GM23338 (cell line): ENCODE results near the gene PSMG1. TPM values are rescaled to one million over a fixed set of nuclear protein-coding genes. Genes with fewer than 3 reads are reported as not detected.

Source experiments
- ATAC-seq: fragments of 200-7000 bp; cut with Tn5 transposase; 3 replicates; pipeline ENCODE4 v1.9.1; 2020
- DNase-seq: peaks from one replicate; pipeline ENCODE4 v3.0.0-alpha.2; 2015; ENCODE audit warnings: low spot score
- H2AFZ ChIP-seq: fragments of 200-600 bp; sonication (generic); 2 replicates; pipeline ENCODE4 v1.8.0; 2016; ENCODE audit warnings: antibody characterized with exemption, mild to moderate bottlenecking, moderate library complexity
- H3F3A ChIP-seq: fragments of 200-600 bp; sonication (generic); replicated peaks from 2 replicates; pipeline ENCODE4 v1.8.0; 2017; ENCODE audit warnings: antibody characterized with exemption, mixed run types, low read depth
- H3K27ac ChIP-seq: fragments of 200-600 bp; sonication (generic); 2 replicates; pipeline ENCODE4 v1.6.1; 2016; ENCODE audit warnings: low read depth
- H3K27me3 ChIP-seq: fragments of 200-600 bp; sonication (generic); 2 replicates; pipeline ENCODE4 v1.8.0; 2016; ENCODE audit warnings: mild to moderate bottlenecking, mixed run types, moderate library complexity; ENCODE audit not compliant: insufficient read depth
- H3K36me3 ChIP-seq: fragments of 200-600 bp; sonication (generic); 2 replicates; pipeline ENCODE4 v1.8.0; 2016; ENCODE audit warnings: mild to moderate bottlenecking; ENCODE audit not compliant: insufficient read depth
- H3K4me1 ChIP-seq: fragments of 200-600 bp; sonication (generic); 2 replicates; pipeline ENCODE4 v1.8.0; 2016; ENCODE audit warnings: mild to moderate bottlenecking, moderate library complexity; ENCODE audit not compliant: insufficient read depth
- H3K4me2 ChIP-seq: fragments of 200-600 bp; sonication (generic); 2 replicates; pipeline ENCODE4 v1.7.1; 2017; ENCODE audit warnings: mixed run types
- H3K4me3 ChIP-seq: fragments of 200-600 bp; sonication (generic); 2 replicates; pipeline ENCODE4 v1.6.1; 2016; ENCODE audit warnings: mixed run types
- H3K79me2 ChIP-seq: fragments of 200-600 bp; sonication (generic); replicated peaks from 2 replicates; pipeline ENCODE4 v1.8.0; 2017; ENCODE audit warnings: mild to moderate bottlenecking; ENCODE audit not compliant: insufficient read depth
- H3K9me2 ChIP-seq: fragments of 200-600 bp; sonication (generic); 2 replicates; pipeline ENCODE4 v1.8.0; 2017; ENCODE audit not compliant: insufficient read depth
- H4K20me1 ChIP-seq: fragments of 200-600 bp; sonication (generic); replicated peaks from 2 replicates; pipeline ENCODE4 v1.8.0; 2017; ENCODE audit warnings: mild to moderate bottlenecking; ENCODE audit not compliant: insufficient read depth
- H3K27ac Mint-ChIP-seq: 2 replicates; pipeline ENCODE4 v1.8.0; 2020; ENCODE audit warnings: inconsistent platforms, mild to moderate bottlenecking, moderate library complexity, mixed read lengths
- H3K27me3 Mint-ChIP-seq: 3 replicates; pipeline ENCODE4 v1.8.0; 2022; ENCODE audit warnings: low read depth, mild to moderate bottlenecking, moderate library complexity, mixed read lengths, inconsistent platforms; ENCODE audit not compliant: insufficient read depth, poor library complexity
- H3K36me3 Mint-ChIP-seq: 3 replicates; pipeline ENCODE4 v1.8.0; 2021; ENCODE audit warnings: low read depth, mild to moderate bottlenecking, inconsistent platforms, moderate library complexity, mixed read lengths
- H3K4me1 Mint-ChIP-seq: 3 replicates; pipeline ENCODE4 v1.8.0; 2020; ENCODE audit warnings: mild to moderate bottlenecking, inconsistent platforms, mixed read lengths
- H3K4me3 Mint-ChIP-seq: 3 replicates; pipeline ENCODE4 v1.8.0; 2021; ENCODE audit warnings: moderate library complexity, mild to moderate bottlenecking, inconsistent platforms, mixed read lengths
- H3K9me3 Mint-ChIP-seq: 3 replicates; pipeline ENCODE4 v1.8.0; 2020; ENCODE audit warnings: moderate library complexity, mild to moderate bottlenecking, inconsistent platforms, mixed read lengths
- CREB1 ChIP-seq: fragments of 250-450 bp; sonication (Bioruptor Pico); IDR thresholded peaks from 2 replicates; pipeline ENCODE4 v1.5.0; 2020; ENCODE audit warnings: low read depth, mild to moderate bottlenecking, moderate library complexity
- EZH2 ChIP-seq: fragments of 200-600 bp; sonication (generic); IDR thresholded peaks from one replicate; pipeline ENCODE4 v1.8.0; 2017; ENCODE audit warnings: antibody characterized with exemption, mild to moderate bottlenecking, low read depth; ENCODE audit not compliant: unreplicated experiment
- EZH2phosphoT487 ChIP-seq: fragments of 200-600 bp; sonication (generic); IDR thresholded peaks from one replicate; pipeline ENCODE4 v1.8.1; 2018; ENCODE audit warnings: antibody characterized with exemption; ENCODE audit not compliant: unreplicated experiment
- JUNB ChIP-seq: IDR thresholded peaks from one replicate; pipeline ENCODE4 v1.6.1; 2016; ENCODE audit warnings: antibody characterized with exemption; ENCODE audit not compliant: unreplicated experiment
- NANOG ChIP-seq: IDR thresholded peaks from 2 replicates; pipeline ENCODE4 v1.6.1; 2016; ENCODE audit warnings: antibody characterized with exemption, borderline replicate concordance
- POLR2AphosphoS5 ChIP-seq: IDR thresholded peaks from 2 replicates; pipeline ENCODE4 v1.6.1; 2016; ENCODE audit warnings: antibody characterized with exemption, low read depth
- REST ChIP-seq: IDR thresholded peaks from one replicate; pipeline ENCODE4 v1.6.1; 2018; ENCODE audit warnings: antibody characterized with exemption; ENCODE audit not compliant: unreplicated experiment
- STAT1 ChIP-seq: IDR thresholded peaks from one replicate; pipeline ENCODE4 v1.6.1; 2016; ENCODE audit warnings: antibody characterized with exemption; ENCODE audit not compliant: unreplicated experiment
- ZNF114 ChIP-seq: fragments of 250-450 bp; sonication (Bioruptor Pico); IDR thresholded peaks from 2 replicates; pipeline ENCODE4 v1.5.0; 2020; ENCODE audit warnings: mild to moderate bottlenecking, moderate library complexity
- ZNF331 ChIP-seq: fragments of 250-450 bp; sonication (Bioruptor Pico); IDR thresholded peaks from 2 replicates; pipeline ENCODE4 v1.5.0; 2020; ENCODE audit warnings: low read depth, mild to moderate bottlenecking, moderate library complexity
- ZNF462 ChIP-seq: fragments of 250-450 bp; sonication (Bioruptor Pico); IDR thresholded peaks from 2 replicates; pipeline ENCODE4 v1.5.0; 2020; ENCODE audit warnings: mild to moderate bottlenecking, moderate library complexity
- polyA plus RNA-seq: library from polyadenylated mRNA; unstranded; fragments of >200 nt; fragmentation: Nextera tagmentation; extraction: Ambion mirVana; gene quantifications from 2 replicates; pipeline ENCODE4 v1.2.1, GENCODE V29; 2016
- total RNA-seq: library from RNA; depleted of rRNA; stranded (reverse); fragments of >200 nt; shearing (Covaris generic); gene quantifications from 2 replicates; pipeline ENCODE4 v1.2.3, GENCODE V29; 2014
- TF ChIP-seq, protein P1 (sequence below), 2 experiments: fragments of 200-600 bp in 1 of 2; sonication (generic) in 1 of 2; conservative IDR thresholded peaks; 2 replicates each; pipeline versions ENCODE4 v1.5.1 to v1.6.1; 2016 to 2017; ENCODE audit warnings: antibody characterized with exemption in 2 of 2, low read depth in 2 of 2, mild to moderate bottlenecking in 2 of 2, moderate library complexity in 1 of 2
- TF ChIP-seq, protein P2 (sequence below): IDR thresholded peaks from 2 replicates; pipeline ENCODE4 v1.6.1; 2016; ENCODE audit warnings: antibody characterized with exemption

The PSMG1 gene
- total and polyA plus RNA-seq, 2 experiments from 2014 or later, result 78.4 to 158 TPM

DNA sequence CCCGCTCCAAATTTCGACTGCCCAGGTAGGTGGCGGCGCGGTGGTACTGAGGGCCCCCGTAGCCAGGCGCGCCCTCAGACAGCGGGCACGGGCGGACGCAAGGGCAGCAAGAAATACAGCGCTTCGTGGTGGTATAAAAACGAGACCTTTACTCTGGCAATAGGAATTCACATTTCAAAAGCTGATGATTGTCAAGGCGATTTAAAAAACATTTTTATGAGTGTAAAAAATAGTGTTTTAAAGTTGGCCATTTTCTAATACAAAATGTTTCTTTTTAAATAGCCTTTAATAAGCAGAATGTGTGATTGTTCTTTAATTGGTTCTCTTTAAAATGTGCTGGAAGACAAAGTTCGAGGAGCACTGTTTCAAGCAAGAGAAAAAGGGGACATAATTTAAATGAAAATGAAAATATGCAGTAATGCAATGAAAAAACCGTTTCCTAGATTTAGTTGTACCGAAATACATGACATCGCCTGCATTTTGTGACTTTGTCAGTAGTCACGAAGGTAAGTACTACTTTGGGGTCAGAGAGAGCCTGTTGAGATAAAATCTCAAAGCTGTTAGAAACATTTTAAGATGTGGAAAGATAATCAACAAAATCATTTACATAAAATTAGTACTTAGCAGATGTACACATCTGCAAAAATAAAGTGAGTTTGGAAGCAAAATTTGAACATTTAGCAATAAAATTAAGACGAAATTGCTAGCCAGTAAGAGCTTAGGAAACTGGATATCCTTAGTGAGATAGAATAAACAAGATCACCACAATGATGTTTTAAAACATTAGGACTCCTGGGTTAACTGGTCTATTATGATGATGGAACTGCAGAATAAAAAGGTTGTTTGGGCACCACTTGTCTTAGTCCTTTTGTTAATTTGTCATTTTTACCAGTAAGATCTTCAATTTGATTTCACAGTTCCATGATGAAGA lies 1.1 kb upstream of the PSMG1 start:
- Histone ChIP-seq H2AFZ (no peak overlapping the region), H3F3A (no peaks in the 10 kb centered on the region; the same call in 1 of the 2 replicates), H3K4me1 (peaks cover 17% of the 10 kb centered on the region; the same call in 1 of the 2 replicates), H3K79me2 (peaks cover 29% of the 10 kb centered on the region), H3K36me3 (no peaks in the 10 kb centered on the region), H3K27ac (peak overlapping the region; percentile 83; the same call in 1 of the 2 replicates), H3K27me3 (no peaks in the 10 kb centered on the region), H3K4me3 (peak overlapping the region; percentile 71), H4K20me1 (peaks cover 8% of the 10 kb centered on the region), H3K9me2 (no peaks in the 10 kb centered on the region), H3K4me2 (peak overlapping the region; percentile 80)
- TF ChIP-seq EZH2 (no peak), CREB1 (CRISPR knock-in tag) (no peak), STAT1 (no peak), POLR2AphosphoS5 (no peak), REST (no peak), EZH2phosphoT487 (no peak), ZNF331 (CRISPR knock-in tag) (no peak), NANOG (no peak), ZNF114 (no peak), ZNF462 (CRISPR knock-in tag) (no peak), JUNB (no peak)
- TF ChIP-seq, protein P1, sequence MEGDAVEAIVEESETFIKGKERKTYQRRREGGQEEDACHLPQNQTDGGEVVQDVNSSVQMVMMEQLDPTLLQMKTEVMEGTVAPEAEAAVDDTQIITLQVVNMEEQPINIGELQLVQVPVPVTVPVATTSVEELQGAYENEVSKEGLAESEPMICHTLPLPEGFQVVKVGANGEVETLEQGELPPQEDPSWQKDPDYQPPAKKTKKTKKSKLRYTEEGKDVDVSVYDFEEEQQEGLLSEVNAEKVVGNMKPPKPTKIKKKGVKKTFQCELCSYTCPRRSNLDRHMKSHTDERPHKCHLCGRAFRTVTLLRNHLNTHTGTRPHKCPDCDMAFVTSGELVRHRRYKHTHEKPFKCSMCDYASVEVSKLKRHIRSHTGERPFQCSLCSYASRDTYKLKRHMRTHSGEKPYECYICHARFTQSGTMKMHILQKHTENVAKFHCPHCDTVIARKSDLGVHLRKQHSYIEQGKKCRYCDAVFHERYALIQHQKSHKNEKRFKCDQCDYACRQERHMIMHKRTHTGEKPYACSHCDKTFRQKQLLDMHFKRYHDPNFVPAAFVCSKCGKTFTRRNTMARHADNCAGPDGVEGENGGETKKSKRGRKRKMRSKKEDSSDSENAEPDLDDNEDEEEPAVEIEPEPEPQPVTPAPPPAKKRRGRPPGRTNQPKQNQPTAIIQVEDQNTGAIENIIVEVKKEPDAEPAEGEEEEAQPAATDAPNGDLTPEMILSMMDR (conservative IDR thresholded peaks at IDR 0.05; ENCODE audit: low read depth in 2 of 2), result no peak
- TF ChIP-seq, protein P2, sequence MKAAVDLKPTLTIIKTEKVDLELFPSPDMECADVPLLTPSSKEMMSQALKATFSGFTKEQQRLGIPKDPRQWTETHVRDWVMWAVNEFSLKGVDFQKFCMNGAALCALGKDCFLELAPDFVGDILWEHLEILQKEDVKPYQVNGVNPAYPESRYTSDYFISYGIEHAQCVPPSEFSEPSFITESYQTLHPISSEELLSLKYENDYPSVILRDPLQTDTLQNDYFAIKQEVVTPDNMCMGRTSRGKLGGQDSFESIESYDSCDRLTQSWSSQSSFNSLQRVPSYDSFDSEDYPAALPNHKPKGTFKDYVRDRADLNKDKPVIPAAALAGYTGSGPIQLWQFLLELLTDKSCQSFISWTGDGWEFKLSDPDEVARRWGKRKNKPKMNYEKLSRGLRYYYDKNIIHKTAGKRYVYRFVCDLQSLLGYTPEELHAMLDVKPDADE, result no peak
- Mint-ChIP-seq H3K4me3 (peak overlapping the region; percentile 97), H3K4me1 (peaks cover 38% of the 10 kb centered on the region), H3K9me3 (no peaks in the 10 kb centered on the region), H3K36me3 (peaks cover 17% of the 10 kb centered on the region), H3K27ac (peak overlapping the region; percentile 87), H3K27me3 (peaks cover 8% of the 10 kb centered on the region)
- ATAC-seq (no peak), DNase-seq (no peak)
